Tibial nerve (tissue), 4 donors: ENCODE results near the gene CALHM4.

Experiments
- CTCF ChIP-seq, 5 experiments: fragments of 200-600 bp in 3 of 5; fragments of 450-650 bp in 2 of 5; sonication (generic) in 3 of 5; IDR thresholded peaks; one replicate each; pipeline ENCODE4 v1.5.1; 2016 to 2019; ENCODE audit warnings: antibody characterized with exemption in 5 of 5, mild to moderate bottlenecking in 3 of 5, moderate library complexity in 2 of 5
- EP300 ChIP-seq, 2 donors: sonication (generic); formaldehyde crosslinking; IDR thresholded peaks; one replicate each; pipeline ENCODE4 v1.6.1; 2017; ENCODE audit warnings: antibody characterized with exemption in 2 of 2, mild to moderate bottlenecking in 1 of 2
- POLR2A ChIP-seq, 2 donors: fragments of 450-650 bp; IDR thresholded peaks; one replicate each; pipeline ENCODE4 v1.6.1; 2017; ENCODE audit warnings: antibody characterized with exemption in 2 of 2, mild to moderate bottlenecking in 2 of 2, moderate library complexity in 2 of 2

GRCh38 chr6:116511424-116512110 is 42.0 kb upstream of the CALHM4 start, which contains the start of gene CALHM5:
- TF ChIP-seq CTCF (IDR thresholded peaks at IDR 0.05) (peak; percentile 53 to 81 (median 75)), POLR2A (IDR thresholded peaks at IDR 0.05) (peak in 1 of 2 donors; percentile 38), EP300 (IDR thresholded peaks at IDR 0.05) (peak in 1 of 2 donors; percentile 88)
